K562 (cell line): Measurements from ENCODE around the gene PHKG2. TPM values are rescaled to one million over a fixed set of nuclear protein-coding genes. Genes with fewer than 3 reads are reported as not detected.

ENCODE experiments used
- ATAC-seq: fragments of 200-7000 bp; cut with Tn5 transposase; 3 replicates; pipeline ENCODE4 v1.9.1; 2020; ENCODE audit warnings: moderate library complexity
- BruUV-seq: library from RNA; stranded (reverse); fragments of 400-500 nt; replicated peaks from 2 replicates; lab custom pipeline; 2021; lab: Mats Ljungman, UMichigan
- CTCF ChIA-PET: fragments of 300-600 bp; formaldehyde crosslinking; extraction: SDS; loops from one replicate; lab custom pipeline; 2021; ENCODE audit warnings: low intra/inter-chr PET ratio; lab: Yijun Ruan, JAX
- POLR2A ChIA-PET: fragments of 300-600, 350-650 bp; sonication (Branson Sonifier 250); formaldehyde crosslinking; extraction: SDS; loops from one replicate; lab custom pipeline; 2021; ENCODE audit warnings: antibody characterized with exemption, inconsistent platforms; lab: Yijun Ruan, JAX
- DNase-seq, 4 experiments: peaks; one replicate each; pipeline versions ENCODE4 v3.0.0 to v3.0.0-alpha.2; 2011 to 2018; ENCODE audit warnings: low spot score in 3 of 4, mixed read lengths in 3 of 4; ENCODE audit errors: extremely low read depth in 1 of 4
- FAIRE-seq: peaks from 2 replicates; lab custom pipeline; 2011; peaks lifted over from hg19 to GRCh38; lab: Jason Lieb, UNC
- H2AFZ ChIP-seq: 2 replicates; pipeline ENCODE4 v1.6.0; 2011; ENCODE audit warnings: low read depth, low read length, control low read depth, inconsistent platforms
- H3K27ac ChIP-seq: fragments of 200-600 bp; 3 replicates; pipeline ENCODE4 v1.8.0; 2011; ENCODE audit warnings: low read depth, mild to moderate bottlenecking, control low read depth, inconsistent platforms, low read length, moderate library complexity, mixed read lengths; ENCODE audit errors: extremely low read depth
- H3K27me3 ChIP-seq, 2 experiments: fragments of 300-600 bp in 1 of 2; 2 replicates in 1 of 2; 3 replicates in 1 of 2; pipeline versions ENCODE4 v1.6.0 to v1.8.0; 2011; ENCODE audit warnings: inconsistent platforms in 2 of 2, low read length in 2 of 2, mild to moderate bottlenecking in 1 of 2, mixed read lengths in 1 of 2, moderate library complexity in 1 of 2; ENCODE audit not compliant: control insufficient read depth in 2 of 2, insufficient read depth in 2 of 2
- H3K36me3 ChIP-seq: fragments of 300-600 bp; 3 replicates; pipeline ENCODE4 v1.8.0; 2011; ENCODE audit warnings: mild to moderate bottlenecking, low read length, inconsistent platforms; ENCODE audit not compliant: control insufficient read depth, insufficient read depth
- H3K4me1 ChIP-seq, 2 experiments: fragments of 200-600 bp in 1 of 2; replicated peaks in 1 of 2; 2 replicates in 1 of 2; 3 replicates in 1 of 2; pipeline versions ENCODE4 v1.5.1 to v1.8.0; 2011; ENCODE audit warnings: inconsistent platforms in 2 of 2, low read length in 2 of 2, mild to moderate bottlenecking in 1 of 2, mixed read lengths in 1 of 2, moderate library complexity in 1 of 2; ENCODE audit not compliant: control insufficient read depth in 2 of 2, insufficient read depth in 2 of 2
- H3K4me2 ChIP-seq: 2 replicates; pipeline ENCODE4 v1.6.1; 2011; ENCODE audit warnings: low read length, control low read depth, inconsistent platforms, mixed read lengths; ENCODE audit not compliant: insufficient read depth
- H3K4me3 ChIP-seq: fragments of 200-600 bp; sonication (generic), shearing (Covaris generic); 2 replicates; pipeline ENCODE4 v1.5.1; 2016; ENCODE audit warnings: control low read depth, inconsistent platforms
- H3K79me2 ChIP-seq: fragments of 200-600 bp; 3 replicates; pipeline ENCODE4 v1.8.0; 2011; ENCODE audit warnings: low read length, inconsistent platforms; ENCODE audit not compliant: control insufficient read depth, insufficient read depth
- H3K9ac ChIP-seq, 2 experiments: 2 replicates each; pipeline versions ENCODE4 v1.6.0 to v1.6.1; 2011; ENCODE audit warnings: low read depth in 2 of 2, low read length in 2 of 2, control low read depth in 1 of 2, inconsistent platforms in 1 of 2, mild to moderate bottlenecking in 1 of 2, mixed read lengths in 1 of 2; ENCODE audit not compliant: insufficient read depth in 1 of 2
- H3K9me1 ChIP-seq: one replicate; pipeline ENCODE4 v1.6.0; 2011; ENCODE audit warnings: inconsistent platforms, mild to moderate bottlenecking, low read length, moderate library complexity; ENCODE audit not compliant: control insufficient read depth, insufficient read depth
- H3K9me3 ChIP-seq: replicated peaks from 2 replicates; pipeline ENCODE4 v1.5.1; 2011; ENCODE audit warnings: low read depth, low read length, inconsistent platforms; ENCODE audit not compliant: control insufficient read depth, insufficient read depth
- H4K20me1 ChIP-seq: replicated peaks from 2 replicates; pipeline ENCODE4 v1.6.1; 2011; ENCODE audit warnings: low read length, inconsistent platforms, mixed read lengths; ENCODE audit not compliant: control insufficient read depth, insufficient read depth
- ARID3B ChIP-seq: fragments of 250-450 bp; sonication (Bioruptor Pico); IDR thresholded peaks from 2 replicates; pipeline ENCODE4 v1.4.0; 2020; ENCODE audit warnings: borderline replicate concordance
- POLR2G ChIP-seq: fragments of 200-400 bp; formaldehyde crosslinking; IDR thresholded peaks from 2 replicates; pipeline ENCODE4 v1.6.1; 2017; ENCODE audit warnings: low read depth, mild to moderate bottlenecking, antibody characterized with exemption, low read length, moderate library complexity
- WGBS: fragments of 100-300 bp; shearing (Covaris generic); methylation state at CpG from one replicate; pipeline ENCODE4 v1.1.6; 2016; ENCODE audit warnings: low coverage, mixed read lengths; ENCODE audit not compliant: insufficient coverage; ENCODE audit errors: missing lambda C conversion rate; 5-methylcytosine and 5-hydroxymethylcytosine counted together
- in situ Hi-C: fragments of 300-500 bp; cut with MboI; formaldehyde crosslinking; loops from 4 replicates; pipeline ENCODE4 v1.15.0; 2018; ENCODE audit warnings: inconsistent platforms, mixed read lengths
- intact Hi-C: fragments of 100-400 bp; cut with micrococcal nuclease; formaldehyde crosslinking; loops from 2 replicates; pipeline ENCODE4 v1.14.2; 2022
- polyA plus RNA-seq, 8 experiments: library from polyadenylated mRNA; depleted of rRNA in 4 of 8; stranded (reverse) in 5 of 8; unstranded in 3 of 8; fragments of >200 nt; fragmentation: Nextera tagmentation in 2 of 8; fragmentation: Illumina TruSeq in 1 of 8; extraction: Ambion mirVana in 2 of 8; extraction: Trizol in 1 of 8; gene quantifications; 2 replicates each; pipeline versions ENCODE4 v1.2.1 to v1.2.3, GENCODE V29; 2011 to 2014; ENCODE audit warnings: inconsistent platforms in 1 of 8, missing spikeins in 1 of 8
- total RNA-seq, 7 experiments: library from RNA; depleted of rRNA in 6 of 7; stranded (reverse); fragments of >200 nt in 6 of 7; fragmentation: Illumina TruSeq in 2 of 7; extraction: Trizol in 2 of 7; gene quantifications; 2 replicates each; pipeline versions ENCODE4 v1.2.1 to v1.2.3, GENCODE V29; 2011 to 2021; ENCODE audit warnings: low replicate concordance in 1 of 7

Gene PHKG2
- total and polyA plus RNA-seq, 9 of the 15 experiments (the other 6 are each of a cell fraction or from before 2014, with no cell fraction given), result 5.8 to 54.2 (median 30.7) TPM

- DNase-seq (no peak), ATAC-seq (no peak), FAIRE-seq (no peak)
- H3K4me3 ChIP-seq, result no peak overlapping the region
- peak overlapping the region in 1 of 2 experiments; percentile 13; a peak in 1 of 4 replicates for H3K9ac ChIP-seq
- no peaks in the 10 kb centered on the region for H3K9me1 ChIP-seq
- no peak overlapping the region for H3K27ac ChIP-seq
- 94% methylated on average over 22 of the region's 23 CpGs for WGBS
- H3K79me2 ChIP-seq, result peaks cover 9% of the 10 kb centered on the region
- H3K4me1 ChIP-seq, result peaks cover 1 to 21% of the 10 kb centered on the region in 2 experiments; a peak in 4 of 5 replicates
- POLR2A ChIA-PET, result interaction anchor here (1.0 to 2.9 kb wide), 5 partner anchors 10 to 21 kb away, joined by 3 to 14 read pairs (median 3); partner anchors contain the start of gene PHKG2
- intact Hi-C loops (no loop called here), in situ Hi-C loops (no loop called here)
- TSS peak; percentile 30 for BruUV-seq
- 0 out of 2 replicates have a peak, but pooled peaks cover 5% of the 10 kb centered on the region for H4K20me1 ChIP-seq
- CTCF ChIA-PET, result no interaction called here
- H3K9me3 ChIP-seq, result no peaks in the 10 kb centered on the region
- no peaks in the 10 kb centered on the region for H3K27me3 ChIP-seq
- peaks cover 98% of the 10 kb centered on the region for H3K36me3 ChIP-seq
- no peak overlapping the region for H3K4me2 ChIP-seq
- TF ChIP-seq POLR2G, result 0 out of 2 replicates have a peak, but pooled peaks have one; percentile 10
- TF ChIP-seq ARID3B (CRISPR knock-in tag), result no peak
- H2AFZ ChIP-seq, result no peak overlapping the region
Measured at GRCh38 chr16:30768583-30769181, 20.5 kb downstream of the PHKG2 start.
